ENCODE data around the gene SIK1.
"Not testable (repeated sequence)": the region's sequence is repeated elsewhere in the genome, so short reads cannot be mapped to it uniquely, and the experiment has no call there.

DNA sequence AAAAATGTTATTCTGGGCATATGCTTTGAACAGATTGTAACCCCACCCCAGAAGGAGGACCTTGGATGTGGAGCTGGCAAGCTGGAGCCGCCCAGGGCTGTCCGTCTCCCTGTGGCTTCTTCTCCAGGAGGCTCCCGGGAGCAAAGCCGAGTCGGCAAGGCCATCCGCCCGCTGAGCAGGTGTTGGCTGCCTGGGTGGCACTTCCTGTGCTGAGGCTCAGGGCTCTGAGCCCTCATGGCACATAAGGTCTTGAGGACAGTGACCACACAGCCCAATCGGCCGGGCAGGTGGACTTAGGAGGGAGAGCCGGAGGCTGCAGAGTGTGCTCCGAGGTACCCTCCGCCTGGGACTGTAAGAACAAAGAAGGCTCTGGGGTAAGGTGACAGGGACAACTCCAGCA lies 28.8 kb upstream of the SIK1 start:
- TF ChIP-seq EZH2 (IDR thresholded peaks at IDR 0.05; ENCODE audit: low read length): not testable (repeated sequence)
- TF ChIP-seq, protein P1, sequence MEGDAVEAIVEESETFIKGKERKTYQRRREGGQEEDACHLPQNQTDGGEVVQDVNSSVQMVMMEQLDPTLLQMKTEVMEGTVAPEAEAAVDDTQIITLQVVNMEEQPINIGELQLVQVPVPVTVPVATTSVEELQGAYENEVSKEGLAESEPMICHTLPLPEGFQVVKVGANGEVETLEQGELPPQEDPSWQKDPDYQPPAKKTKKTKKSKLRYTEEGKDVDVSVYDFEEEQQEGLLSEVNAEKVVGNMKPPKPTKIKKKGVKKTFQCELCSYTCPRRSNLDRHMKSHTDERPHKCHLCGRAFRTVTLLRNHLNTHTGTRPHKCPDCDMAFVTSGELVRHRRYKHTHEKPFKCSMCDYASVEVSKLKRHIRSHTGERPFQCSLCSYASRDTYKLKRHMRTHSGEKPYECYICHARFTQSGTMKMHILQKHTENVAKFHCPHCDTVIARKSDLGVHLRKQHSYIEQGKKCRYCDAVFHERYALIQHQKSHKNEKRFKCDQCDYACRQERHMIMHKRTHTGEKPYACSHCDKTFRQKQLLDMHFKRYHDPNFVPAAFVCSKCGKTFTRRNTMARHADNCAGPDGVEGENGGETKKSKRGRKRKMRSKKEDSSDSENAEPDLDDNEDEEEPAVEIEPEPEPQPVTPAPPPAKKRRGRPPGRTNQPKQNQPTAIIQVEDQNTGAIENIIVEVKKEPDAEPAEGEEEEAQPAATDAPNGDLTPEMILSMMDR (optimal IDR thresholded peaks at IDR 0.05 in 1 of 3, IDR thresholded peaks at IDR 0.05 in 1 of 3, conservative IDR thresholded peaks at IDR 0.05 in 1 of 3; ENCODE audit: extremely low read depth in 1 of 3, insufficient read depth in 2 of 3, low read length in 3 of 3): not testable (repeated sequence)
